Superior temporal gyrus (tissue), 1 donor: ENCODE data around the gene PGF.
"Not testable (repeated sequence)": the region's sequence is repeated elsewhere in the genome, so short reads cannot be mapped to it uniquely, and the experiment has no call there.

Experiments
- DNase-seq: peaks from one replicate; pipeline ENCODE4 v3.0.0-alpha.2; 2016; ENCODE audit errors: extremely low spot score

The PGF gene

DNA sequence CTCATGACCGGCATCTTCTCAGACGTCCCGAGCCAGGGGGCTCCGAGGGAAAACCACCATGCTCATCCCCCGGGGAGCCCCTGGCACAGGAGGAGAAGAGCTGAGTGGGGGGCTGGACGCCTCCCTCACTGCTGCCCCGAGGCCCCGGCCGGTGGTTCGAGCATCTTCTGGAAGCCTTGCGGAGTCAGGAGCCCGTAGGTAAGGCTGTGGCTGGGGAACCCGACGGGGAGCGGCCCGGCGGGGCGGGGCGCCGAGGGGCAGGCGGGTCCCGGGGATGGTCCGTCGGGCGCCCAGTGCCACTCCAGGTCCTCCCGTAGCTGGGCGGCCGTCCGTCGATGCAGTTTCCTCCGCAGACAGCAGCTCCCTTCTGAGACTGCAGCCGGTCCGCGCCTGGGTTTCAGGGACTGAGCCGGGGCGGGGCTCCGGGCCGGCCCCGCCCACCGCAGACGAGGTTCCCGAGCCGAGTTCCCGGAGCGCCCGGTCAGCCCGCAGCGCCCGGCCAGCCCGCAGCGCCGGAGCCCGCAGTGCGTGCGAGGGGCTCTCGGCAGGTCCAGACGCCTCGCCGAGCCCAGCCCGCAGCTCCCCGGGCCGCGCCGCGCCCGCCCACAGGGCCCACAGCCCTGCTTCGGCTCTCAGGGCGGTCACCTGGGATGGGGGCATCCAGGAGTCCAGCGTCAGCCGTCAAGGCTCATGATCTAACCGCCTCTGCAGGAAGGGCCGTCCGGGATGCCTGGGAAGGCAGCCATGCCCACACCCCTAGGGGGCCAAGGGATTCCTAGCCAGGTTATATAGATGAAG, at the start of gene PGF:
PGF (minus strand) TSS at position 369 of the 798 bp plus-strand sequence; CDS start at position 14, 355 bp downstream.
- DNase-seq, result no peak

DNA sequence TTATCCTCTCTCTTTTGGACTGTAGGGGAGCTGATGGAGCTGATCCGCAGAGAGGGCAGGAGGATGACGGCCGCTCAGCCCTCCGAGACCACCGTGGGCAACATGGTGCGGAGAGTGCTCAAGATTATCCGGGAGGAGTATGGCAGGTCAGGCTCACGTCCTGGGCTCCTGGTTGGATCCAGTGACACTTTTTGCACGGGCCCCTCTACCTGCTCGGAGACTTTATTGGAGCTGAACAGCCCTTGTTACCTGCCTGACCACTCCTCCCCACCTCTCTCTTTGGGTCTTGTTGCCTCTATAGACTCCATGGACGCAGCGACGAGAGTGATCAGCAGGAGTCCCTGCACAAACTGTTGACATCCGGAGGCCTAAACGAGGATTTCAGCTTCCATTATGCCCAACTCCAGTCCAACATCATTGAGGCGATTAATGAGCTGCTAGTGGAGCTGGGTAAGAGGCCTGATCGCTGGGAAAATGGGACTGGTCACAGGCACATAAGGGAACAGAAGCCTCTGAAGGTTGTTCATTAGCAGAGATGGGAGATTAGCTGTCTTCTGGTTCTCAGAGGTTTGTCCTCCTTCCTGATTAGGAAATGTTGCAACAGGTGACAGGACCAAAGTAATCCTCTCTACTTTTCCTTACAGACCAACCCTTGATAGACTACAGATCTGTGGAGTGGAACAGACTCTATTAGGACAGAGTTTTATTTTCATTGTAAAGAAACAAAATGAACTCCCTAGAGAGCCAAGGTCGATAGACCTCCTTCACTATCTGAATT, 48.0 kb upstream of the PGF start:
- no peak for DNase-seq

DNA sequence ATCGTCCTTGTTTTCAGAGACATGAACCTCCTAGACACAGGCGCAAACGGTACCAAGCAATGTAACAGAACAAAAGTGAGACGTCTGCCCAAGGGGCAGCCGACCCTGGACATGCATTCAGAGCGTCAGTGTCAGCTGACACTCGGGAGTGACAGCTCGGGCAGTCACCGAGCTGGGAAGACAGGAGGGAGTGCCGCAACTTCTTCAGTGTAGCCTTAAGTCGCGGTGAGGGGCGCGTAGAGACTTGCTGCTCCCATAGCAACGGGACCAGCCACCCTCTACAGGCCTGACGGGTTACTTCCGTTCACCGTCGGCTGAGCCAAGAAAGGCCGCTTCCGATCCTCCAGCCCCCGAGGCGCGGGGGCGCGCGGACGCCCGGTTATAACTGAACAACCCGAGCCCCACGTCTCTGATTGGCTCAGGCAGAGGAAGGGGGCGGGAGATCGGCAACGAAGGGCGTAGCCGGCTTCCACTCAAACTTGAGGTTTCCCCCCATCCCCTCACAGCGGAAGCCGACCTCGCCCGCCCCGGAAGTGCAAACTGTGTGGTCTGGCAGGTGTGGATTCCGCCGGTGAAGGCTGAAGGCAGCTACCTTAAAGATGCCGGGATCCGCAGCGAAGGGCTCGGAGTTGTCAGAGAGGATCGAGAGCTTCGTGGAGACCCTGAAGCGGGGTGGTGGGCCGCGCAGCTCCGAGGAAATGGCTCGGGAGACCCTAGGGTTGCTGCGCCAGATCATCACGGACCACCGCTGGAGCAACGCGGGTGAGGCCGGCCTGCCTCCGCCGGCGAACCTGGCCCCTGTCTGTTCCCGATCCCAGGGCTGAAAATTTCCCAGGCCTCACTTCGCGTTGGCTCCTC, 47.2 kb upstream of the PGF start, which contains the start of gene EIF2B2:
EIF2B2 (plus strand) TSS at position 530 of the 858 bp plus-strand sequence; CDS start at position 600, 70 bp downstream.
- DNase-seq, result peak; percentile 98

DNA sequence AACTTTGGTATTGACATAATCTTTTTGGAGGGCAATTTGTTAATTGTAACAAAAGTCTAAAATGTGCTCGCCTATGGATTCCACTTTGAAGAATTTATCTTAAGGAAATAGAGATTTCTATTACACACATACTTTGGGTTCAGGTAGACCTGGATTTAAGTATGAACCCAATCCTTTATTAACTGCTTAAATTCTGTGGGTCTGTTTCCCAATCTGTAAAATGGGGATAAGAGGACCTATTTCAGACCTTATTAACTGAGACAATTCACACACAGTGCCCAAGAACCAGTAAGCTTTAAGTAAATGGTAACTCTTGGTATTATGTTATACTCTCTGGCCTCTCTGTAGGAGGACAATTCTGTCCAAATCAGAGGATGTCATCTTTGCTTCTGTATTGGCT, 46.5 kb upstream of the PGF start:
- no peak for DNase-seq

DNA sequence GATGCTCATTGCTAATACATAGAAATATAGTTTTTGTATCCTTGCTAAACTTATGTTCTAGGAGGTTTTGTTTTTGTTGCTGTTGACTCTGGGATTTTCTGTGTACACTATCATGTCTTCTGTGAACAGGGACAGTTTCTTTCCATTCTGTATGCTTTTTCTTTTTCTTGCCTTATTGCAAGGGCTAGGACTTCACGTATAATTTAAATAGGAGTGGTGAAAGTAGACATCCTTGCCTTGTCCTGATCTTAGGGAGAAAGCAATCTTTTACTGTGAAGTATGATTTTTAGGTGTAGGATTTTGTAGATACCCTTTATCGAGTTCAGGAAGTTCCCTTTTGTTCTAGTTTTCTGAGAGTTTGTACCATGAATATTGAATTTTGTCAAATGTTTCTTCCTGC, 45.9 kb upstream of the PGF start:
- DNase-seq, result no peak

DNA sequence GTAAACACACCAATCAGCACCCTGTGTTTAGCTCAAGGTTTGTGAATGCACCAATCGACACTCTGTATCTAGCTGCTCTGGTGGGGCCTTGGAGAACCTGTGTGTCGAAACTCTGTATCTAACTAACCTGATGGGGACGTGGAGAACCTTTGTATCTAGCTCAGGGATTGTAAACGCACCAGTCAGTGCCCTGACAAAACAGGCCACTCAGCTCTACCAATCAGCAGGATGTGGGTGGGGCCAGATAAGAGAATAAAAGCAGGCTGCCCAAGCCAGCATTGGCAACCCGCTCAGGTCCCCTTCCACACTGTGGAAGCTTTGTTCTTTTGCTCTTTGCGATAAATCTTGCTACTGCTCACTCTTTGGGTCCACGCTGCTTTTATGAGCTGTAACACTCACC, 40.4 kb upstream of the PGF start:
- not testable (repeated sequence) for DNase-seq

DNA sequence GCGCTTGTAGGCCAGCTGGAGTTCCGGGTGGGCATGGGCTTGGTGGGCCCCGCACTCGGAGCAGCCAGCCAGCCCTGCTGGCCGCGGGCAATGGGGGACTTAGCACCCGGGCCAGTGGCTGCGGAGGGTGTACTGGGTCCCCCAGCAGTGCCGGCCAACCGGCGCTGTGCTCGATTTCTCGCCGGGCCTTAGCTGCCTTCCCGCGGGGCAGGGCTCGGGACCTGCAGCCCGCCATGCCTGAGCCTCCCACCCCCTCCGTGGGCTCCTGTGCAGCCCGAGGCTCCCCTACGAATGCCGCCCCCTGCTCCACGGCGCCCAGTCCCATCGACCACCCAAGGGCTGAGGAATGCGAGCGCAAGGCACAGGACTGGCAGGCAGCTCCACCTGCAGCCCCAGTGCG, 38.8 kb upstream of the PGF start:
- not testable (repeated sequence) for DNase-seq

DNA sequence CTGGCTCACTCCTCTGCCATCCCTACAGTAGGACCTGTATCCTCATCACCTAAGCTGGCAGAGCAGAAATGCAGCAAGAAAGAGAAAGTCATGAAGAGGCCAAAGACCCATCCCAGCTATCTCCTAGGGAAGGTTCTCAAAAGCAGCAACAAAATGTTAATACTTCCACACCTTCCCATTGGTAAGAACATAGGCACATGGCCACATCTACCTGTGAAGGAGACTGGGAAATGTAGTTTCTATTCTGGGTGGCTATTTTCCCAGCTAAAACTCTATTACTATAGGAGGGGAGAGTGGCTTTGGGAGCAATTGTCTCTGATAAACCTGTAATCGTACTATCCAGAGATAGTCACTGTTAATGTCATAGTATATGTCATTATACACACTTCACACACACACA, 33.6 kb upstream of the PGF start:
- DNase-seq, result no peak

DNA sequence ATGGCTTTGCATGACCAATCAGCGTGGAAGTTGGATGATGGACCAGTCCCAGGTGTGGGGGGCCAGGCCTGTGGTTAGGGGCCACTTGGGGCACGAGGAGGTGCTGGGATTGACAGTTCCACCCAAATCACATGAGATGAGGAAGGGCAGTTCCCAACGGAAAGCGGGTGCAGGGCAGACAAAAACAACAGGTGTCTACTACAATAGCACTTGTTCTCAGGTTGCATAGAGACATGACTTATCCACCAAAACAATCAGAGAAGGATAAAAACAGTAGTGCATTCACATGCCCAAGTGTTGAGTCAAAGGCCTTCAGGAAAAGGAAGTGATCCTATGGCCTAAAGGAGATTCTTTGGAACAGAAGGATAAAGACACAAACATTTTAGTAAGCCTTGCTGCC, 32.7 kb upstream of the PGF start:
- DNase-seq, result no peak

DNA sequence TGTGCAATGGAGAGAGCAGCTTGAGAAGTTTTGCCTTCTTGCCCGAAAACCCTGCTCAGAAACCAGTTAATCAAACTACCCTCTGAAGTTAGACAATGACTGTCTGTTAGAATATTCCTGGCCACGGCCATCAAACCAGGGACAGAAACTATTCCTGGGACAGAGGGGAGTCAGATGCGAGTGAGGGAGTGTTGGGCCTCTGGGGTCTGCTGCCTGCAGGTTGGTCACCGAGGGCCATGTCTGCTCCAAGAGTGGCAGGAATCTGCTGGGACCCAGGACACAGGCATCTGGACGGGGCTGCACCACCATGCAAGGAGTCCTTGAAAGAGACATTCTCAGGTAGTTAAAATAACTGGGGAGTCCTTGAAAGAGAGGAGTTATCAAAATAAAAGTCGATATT, 30.4 kb upstream of the PGF start:
- no peak for DNase-seq

DNA sequence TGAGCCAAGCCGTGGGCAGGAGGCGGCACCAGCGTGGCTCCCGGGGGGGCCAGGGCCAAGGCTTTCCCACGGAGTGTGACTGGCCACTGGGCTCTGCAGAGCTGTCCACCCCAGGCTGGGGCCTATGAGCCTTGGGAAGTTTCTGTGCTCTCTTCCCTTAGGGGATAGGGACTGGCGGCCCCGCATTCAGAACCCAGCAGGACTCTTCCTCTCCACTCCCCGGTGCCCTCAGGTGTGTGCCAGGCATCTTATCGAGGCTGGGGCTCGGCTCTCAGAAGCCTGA, 29.6 kb upstream of the PGF start:
- no peak for DNase-seq

DNA sequence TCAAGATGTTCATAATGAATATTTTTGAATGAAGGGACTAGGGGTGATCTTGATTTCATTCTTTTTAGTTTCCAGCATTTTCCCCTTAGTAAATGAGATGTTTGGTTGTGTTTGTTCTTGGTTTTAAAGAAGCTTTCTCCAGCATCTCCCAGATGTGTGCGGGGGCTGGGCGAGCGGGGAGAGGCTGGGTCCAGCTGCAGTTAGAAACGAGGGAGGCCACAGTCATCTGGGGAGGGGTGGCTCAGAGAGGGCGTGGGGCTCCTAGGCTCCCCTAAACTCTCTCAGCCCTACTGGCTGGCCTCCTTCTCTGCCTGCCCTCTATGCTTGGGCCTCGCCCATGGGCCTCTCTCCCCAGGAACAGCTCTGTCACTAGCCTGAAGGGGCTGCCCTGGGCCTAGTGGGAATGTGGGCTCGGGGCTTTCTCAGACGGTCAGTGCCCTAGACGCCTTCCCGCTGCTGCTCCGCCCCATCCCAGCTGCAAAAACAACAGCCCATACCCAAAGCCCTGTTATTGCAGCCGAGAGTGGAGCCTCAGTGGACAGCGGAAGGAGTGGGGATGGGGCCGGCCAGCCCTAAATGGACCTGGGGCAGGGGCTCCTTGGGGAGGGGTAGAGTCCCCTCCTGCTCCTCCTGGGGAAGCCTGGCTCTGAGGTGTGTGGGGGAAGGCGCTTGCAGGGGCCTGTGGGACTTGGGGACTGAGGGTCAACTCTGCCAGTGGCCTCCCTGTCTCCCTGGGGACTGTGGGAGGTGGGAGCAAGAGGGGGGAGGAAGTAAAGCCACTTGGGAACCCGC, 29.0 kb upstream of the PGF start:
- DNase-seq, result no peak

DNA sequence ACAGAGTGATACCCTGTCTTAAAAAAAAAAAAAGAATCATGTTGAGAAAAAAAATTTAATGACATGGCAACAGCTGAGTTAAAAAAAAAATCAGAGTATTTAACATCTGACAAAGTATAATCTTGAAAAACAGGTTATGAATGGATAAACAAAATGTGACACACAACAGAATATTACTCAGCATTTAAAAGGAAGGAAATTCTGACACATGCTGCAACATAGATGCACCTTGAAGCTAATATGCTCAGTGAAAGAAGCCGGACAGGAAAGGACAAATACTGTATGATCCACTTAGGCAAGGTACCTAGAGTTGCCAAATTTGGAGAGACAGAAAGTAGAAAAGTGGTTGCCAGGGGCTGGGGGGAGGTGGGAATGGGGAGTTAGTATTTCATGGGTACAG, 27.9 kb upstream of the PGF start:
- DNase-seq, result no peak

DNA sequence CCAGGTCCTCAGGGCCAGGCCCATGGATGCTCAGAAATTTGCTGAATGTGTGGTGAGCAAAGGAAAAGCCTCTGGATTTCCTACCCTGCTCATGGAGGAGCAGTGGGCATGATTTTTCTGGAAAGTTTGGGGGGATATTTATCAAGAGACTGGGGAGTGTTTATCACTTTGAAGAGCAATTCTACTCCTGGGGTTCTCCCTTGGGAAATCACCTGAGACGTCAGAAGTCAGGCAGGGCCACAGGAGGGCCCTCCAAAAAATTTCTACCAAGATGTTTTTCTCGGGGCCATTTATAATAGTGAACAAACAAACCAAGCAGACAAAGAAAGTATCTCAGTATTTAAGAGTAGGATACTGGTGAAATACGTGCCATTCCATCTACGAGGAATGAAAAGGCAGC, 27.3 kb upstream of the PGF start:
- no peak for DNase-seq

DNA sequence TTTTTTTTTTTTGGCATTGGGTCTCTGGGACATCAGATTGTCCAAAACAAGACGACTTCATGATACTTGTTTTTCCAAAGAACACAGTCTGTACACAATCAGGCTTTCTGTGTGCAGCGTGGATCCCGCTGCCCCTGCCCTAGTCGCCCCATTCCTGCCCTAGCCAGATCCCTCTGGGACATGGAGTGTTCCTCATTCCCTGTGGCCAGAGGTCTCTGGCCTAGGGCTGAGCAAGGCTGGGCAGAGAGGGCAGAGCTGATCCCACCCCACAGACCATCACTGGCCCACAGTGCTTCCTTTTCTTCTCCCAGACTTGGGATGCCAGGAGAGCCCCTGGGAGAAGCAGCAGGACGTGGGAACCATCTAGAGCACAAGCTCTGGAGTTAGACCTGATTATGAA, 26.4 kb upstream of the PGF start:
- no peak for DNase-seq

DNA sequence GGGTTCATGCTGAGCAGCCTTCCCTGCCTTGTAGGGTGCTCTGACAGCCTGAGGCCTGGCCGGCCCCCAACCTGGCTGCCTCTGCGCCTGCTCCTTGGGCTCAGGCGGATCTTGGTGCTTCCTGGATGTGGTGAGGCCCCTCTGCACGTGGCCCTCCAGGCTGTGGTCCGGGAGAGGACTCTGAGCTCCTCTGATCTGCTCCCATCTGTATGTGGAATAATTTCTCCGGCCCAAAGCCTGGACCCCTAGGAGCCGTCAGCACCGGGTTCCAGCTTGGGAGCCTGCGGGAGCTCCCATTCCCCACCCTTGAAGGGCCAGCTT, 26.0 kb upstream of the PGF start:
- no peak for DNase-seq

DNA sequence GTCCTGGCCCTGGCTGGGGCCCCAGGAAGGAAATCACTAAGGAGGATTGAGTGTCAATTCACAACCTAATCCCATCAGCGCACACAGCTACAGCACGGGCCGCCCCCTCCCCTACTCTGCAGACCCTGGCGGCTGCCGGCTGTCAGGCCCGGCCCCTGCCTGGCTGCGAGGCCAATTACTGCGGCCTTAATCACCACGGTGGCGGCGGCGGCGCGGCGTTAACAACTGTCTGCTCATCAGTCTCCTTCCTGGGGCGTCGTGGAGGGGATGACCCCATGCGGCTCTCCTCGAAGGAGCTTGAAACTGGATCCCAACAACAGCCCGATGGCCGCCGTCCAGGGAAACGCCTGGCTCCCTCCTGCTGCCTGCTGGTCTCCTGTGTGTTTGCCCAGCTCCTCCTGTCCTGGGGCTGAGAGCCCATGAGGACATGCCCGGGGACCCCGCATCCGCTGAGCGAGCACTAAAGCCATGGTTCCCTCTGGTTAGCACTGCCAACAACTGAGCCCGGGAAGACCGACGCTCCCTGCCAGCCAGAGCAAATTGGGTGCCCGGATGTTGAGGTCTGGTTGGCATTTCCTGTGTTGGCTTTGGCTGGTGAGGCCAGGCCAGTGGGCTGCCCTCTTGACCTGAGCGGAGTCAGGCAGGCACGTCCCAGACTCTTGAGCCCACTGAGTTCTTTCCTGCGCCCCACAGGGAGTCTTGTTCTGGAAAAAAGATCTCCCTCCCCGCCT, 25.5 kb upstream of the PGF start:
- no peak for DNase-seq

DNA sequence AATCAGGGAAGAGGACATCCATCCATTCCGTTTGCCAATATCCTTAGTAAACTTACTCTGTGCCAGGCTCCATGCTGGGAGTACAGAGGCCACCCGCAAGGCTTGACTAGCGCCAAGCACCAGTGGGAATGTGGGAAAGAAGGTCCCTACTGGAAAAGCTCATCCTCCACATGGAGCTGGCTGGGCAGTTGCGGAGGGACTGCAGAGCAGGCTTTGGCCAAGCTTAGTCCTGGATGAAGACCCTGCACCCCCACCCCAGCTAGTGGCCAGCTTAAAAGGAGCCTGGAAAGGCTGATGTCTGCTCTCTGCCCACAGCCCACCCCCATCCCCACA, 25.0 kb upstream of the PGF start:
- DNase-seq, result no peak

DNA sequence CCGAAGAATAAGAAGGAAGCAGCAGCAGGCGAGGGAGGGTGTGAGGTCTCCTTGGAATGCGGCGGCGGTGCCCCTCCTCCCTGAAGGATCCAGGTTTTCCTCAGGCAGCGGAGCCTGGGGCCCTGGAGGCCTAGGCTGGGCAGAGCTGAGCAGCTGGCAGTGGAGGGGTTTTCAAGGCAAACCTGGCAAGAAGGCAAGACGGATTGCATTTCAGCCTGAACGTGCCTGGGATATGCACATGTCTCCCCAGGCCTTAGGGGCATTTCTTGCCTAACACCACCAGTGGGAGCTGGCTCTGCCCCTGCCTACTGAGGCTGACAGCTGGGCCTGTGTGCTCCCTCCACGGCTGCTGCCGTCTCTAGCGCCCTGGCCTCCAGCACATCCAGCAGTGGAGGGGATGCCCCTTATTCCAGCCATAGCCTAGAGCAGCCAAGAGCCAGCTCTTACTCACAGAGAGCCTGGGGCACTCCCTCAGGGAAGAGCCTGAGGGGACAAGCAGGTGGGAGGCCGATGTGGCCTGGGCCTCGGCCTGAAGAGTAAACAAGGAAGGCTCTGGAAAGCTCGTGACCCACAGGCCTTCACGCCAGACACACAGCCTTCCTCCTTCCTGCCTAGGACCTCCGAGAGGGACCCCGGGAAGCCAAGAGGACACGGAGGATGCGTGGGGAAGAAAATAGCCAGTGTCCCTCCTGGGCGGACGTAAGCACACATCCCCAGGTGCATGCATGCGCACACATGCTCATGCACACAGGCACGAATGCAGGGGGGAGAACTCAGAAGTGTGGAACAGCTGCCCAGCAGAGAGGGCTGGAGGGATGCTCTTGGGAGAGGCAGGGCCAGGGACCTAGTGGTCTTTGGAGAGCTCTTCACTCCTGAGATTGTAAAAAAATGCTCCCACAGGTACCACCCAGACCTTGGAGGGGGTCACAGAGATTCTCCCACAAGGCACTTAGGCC, 24.3 kb upstream of the PGF start:
- DNase-seq, result no peak

DNA sequence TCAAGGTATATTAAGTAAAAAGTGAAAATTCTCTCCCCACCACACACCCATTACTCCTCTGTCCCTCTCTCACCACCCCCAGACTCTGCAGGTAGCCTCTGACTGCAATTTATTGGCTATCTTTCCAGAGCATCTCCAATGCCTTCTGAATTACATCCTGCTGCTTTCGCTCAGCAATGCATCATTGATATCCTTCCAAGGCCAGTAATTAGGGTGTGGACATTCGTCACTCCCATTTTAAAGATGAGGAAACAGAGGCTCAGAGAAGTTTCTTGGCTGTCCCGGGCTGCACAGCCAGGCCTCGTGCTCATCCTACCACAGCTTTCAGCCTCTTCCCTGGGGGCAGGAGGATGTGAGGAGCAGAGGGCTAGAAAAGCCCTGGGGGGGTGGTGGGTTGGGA, 23.6 kb upstream of the PGF start:
- no peak for DNase-seq
